GM23248 (cell line): Measurements from ENCODE around the gene LAP3. TPM values are rescaled to one million over a fixed set of nuclear protein-coding genes. Genes with fewer than 3 reads are reported as not detected.

Experiments
- DNase-seq: peaks from one replicate; pipeline ENCODE4 v3.0.0-alpha.2; 2015
- H2AFZ ChIP-seq: fragments of 200-600 bp; sonication (generic); 2 replicates; pipeline ENCODE4 v1.6.1; 2016; ENCODE audit warnings: antibody characterized with exemption
- H3F3A ChIP-seq: fragments of 200-600 bp; sonication (generic); 2 replicates; pipeline ENCODE4 v1.6.1; 2016; ENCODE audit warnings: mild to moderate bottlenecking, antibody characterized with exemption, mixed run types; ENCODE audit not compliant: insufficient read depth
- H3K27ac ChIP-seq: fragments of 200-600 bp; sonication (generic); 2 replicates; pipeline ENCODE4 v1.5.1; 2016; ENCODE audit warnings: mild to moderate bottlenecking
- H3K27me3 ChIP-seq: fragments of 200-600 bp; sonication (generic); replicated peaks from 2 replicates; pipeline ENCODE4 v1.6.1; 2016; ENCODE audit warnings: mild to moderate bottlenecking; ENCODE audit not compliant: insufficient read depth
- H3K36me3 ChIP-seq: fragments of 200-600 bp; sonication (generic); 2 replicates; pipeline ENCODE4 v1.6.1; 2016; ENCODE audit warnings: low read depth, mild to moderate bottlenecking
- H3K4me1 ChIP-seq: fragments of 200-600 bp; sonication (generic); 2 replicates; pipeline ENCODE4 v1.6.1; 2016; ENCODE audit warnings: mild to moderate bottlenecking; ENCODE audit not compliant: insufficient read depth
- H3K4me2 ChIP-seq: fragments of 200-600 bp; sonication (generic); one replicate; pipeline ENCODE4 v1.6.1; 2016; ENCODE audit warnings: mild to moderate bottlenecking; ENCODE audit not compliant: unreplicated experiment
- H3K4me3 ChIP-seq: fragments of 200-600 bp; sonication (generic); 2 replicates; pipeline ENCODE4 v1.5.1; 2016; ENCODE audit warnings: mild to moderate bottlenecking
- H3K79me2 ChIP-seq: fragments of 200-600 bp; sonication (generic); 2 replicates; pipeline ENCODE4 v1.6.1; 2016; ENCODE audit warnings: mild to moderate bottlenecking; ENCODE audit not compliant: insufficient read depth
- H3K9ac ChIP-seq: fragments of 200-600 bp; sonication (generic); 2 replicates; pipeline ENCODE4 v1.6.1; 2016; ENCODE audit warnings: mild to moderate bottlenecking
- H3K9me2 ChIP-seq: fragments of 200-600 bp; sonication (generic); 2 replicates; pipeline ENCODE4 v1.6.1; 2016; ENCODE audit warnings: mixed run types, mild to moderate bottlenecking, moderate library complexity; ENCODE audit not compliant: insufficient read depth
- H3K9me3 ChIP-seq: fragments of 200-600 bp; sonication (generic); one replicate; pipeline ENCODE4 v1.6.1; 2017; ENCODE audit warnings: low read depth
- H4K20me1 ChIP-seq: fragments of 200-600 bp; sonication (generic); 2 replicates; pipeline ENCODE4 v1.6.0; 2016; ENCODE audit not compliant: insufficient read depth
- EZH2 ChIP-seq: fragments of 200-600 bp; sonication (generic); IDR thresholded peaks from 2 replicates; pipeline ENCODE4 v1.6.1; 2018; ENCODE audit warnings: antibody characterized with exemption, mild to moderate bottlenecking; ENCODE audit not compliant: insufficient read depth, poor library complexity, severe bottlenecking
- EZH2phosphoT487 ChIP-seq: fragments of 200-600 bp; sonication (generic); IDR thresholded peaks from 2 replicates; pipeline ENCODE4 v1.6.1; 2018; ENCODE audit warnings: antibody characterized with exemption, moderate library complexity, mild to moderate bottlenecking, low read depth; ENCODE audit not compliant: insufficient read depth
- WGBS, 2 experiments: methylation state at CpG; one replicate each; pipeline ENCODE4 v1.1.6; 2015 to 2017; ENCODE audit warnings: low lambda C conversion rate in 2 of 2, low coverage in 1 of 2; ENCODE audit errors: missing lambda C conversion rate in 2 of 2; 5-methylcytosine and 5-hydroxymethylcytosine counted together
- in situ Hi-C: fragments of 300-500 bp; cut with MboI; formaldehyde crosslinking; loops from 2 replicates; pipeline ENCODE4 v1.15.0; 2020
- polyA plus RNA-seq: library from polyadenylated mRNA; unstranded; fragments of >200 nt; fragmentation: Nextera tagmentation; extraction: Ambion mirVana; gene quantifications from 2 replicates; pipeline ENCODE4 v1.2.1, GENCODE V29; 2016
- total RNA-seq: library from RNA; depleted of rRNA; stranded (reverse); fragments of >200 nt; shearing (Covaris generic); gene quantifications from 2 replicates; pipeline ENCODE4 v1.2.3, GENCODE V29; 2014

The LAP3 gene
- total and polyA plus RNA-seq, 2 experiments from 2014 or later: 60.7 to 75.4 TPM

DNA sequence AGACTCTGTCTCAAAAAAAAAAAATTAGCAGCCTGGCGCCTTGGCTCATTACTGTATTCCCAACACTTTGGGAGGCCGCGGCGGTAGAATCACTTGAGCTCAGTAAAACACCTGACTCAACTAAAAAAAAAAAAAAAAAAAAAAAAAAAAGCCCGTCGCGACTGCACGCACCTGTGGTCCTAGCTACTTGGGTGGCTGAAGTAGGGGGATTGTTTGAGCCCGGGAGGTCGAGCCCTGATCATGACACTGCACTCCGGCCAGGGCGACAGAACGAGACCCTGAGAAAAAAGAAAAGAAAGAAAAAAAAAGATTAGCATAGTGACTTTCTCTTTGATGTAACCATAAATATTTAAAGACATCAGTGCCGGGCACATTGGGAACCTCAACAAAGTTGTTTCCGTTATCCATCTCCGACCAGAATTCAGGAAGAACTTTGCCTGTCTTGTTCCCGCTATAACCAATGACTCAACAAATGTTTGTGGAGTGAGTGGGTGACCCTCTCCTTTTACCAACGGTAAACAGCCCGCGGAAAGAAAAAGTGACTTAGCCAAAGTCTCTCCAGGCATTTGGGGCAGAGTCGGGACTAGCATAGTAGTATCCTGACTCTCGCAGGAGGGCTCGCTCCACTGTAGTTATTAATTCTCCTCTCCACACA is 36.9 kb downstream of the LAP3 start:
- 0% methylated on average over 22 to 23 of the region's 23 CpGs for WGBS, 2 experiments

DNA sequence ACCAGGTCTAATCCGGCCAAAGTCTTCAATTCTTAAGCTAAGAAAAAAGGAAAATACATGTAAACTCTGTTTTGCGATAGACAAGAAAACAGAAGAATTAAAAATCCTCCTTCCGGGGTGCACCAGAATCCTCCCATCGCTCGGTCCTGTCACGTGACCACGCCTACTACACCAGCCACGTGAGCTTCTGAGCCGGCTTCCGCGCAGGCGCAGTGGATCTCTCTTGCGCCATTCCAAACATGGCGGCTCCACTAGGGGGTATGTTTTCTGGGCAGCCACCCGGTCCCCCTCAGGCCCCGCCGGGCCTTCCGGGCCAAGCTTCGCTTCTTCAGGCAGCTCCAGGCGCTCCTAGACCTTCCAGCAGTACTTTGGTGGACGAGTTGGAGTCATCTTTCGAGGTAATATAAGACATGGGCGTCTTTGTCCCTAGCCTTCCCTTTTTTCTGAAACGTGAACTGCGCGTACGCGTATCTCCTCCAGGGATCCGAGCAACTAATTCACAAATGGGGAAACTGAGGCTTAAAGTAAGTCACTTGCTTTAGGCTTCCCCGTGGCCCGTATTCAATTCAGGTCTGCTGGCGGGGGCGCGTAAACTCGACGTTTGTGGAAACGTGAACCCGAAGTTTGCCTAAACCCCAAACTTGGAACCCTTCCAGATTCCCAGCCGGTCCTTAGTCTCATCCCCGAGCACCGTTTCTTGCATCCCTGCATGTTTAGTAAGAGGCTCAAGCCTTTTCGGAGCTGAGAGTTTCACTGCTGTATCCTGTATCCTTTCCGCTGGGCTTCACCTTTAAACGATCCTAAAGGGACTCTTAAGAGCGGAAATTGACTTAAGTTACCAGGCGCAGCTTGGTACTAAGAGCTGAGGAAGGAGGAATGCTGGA is 37.7 kb downstream of the LAP3 start, which contains the start of gene MED28:
TSS of gene MED28 (plus strand) at position 226 of the 884 bp plus-strand sequence. CDS start at position 240, 14 bp downstream.
- Histone ChIP-seq H3K36me3 (peaks cover 5% of the 10 kb centered on the region; the same call in 1 of the 2 replicates), H2AFZ (peak within 1 kb of the TSS; percentile 98), H4K20me1 (0 out of 2 replicates have a peak, but pooled peaks cover 8% of the 10 kb centered on the region), H3K27me3 (no peaks in the 10 kb centered on the region), H3K9me3 (no peaks in the 10 kb centered on the region), H3K4me3 (peak within 1 kb of the TSS; percentile 96), H3K4me2 (peak within 1 kb of the TSS; percentile 87), H3K27ac (peak within 1 kb of the TSS; percentile 86), H3K9me2 (no peaks in the 10 kb centered on the region), H3F3A (peaks cover 16% of the 10 kb centered on the region), H3K4me1 (peaks cover 15% of the 10 kb centered on the region), H3K9ac (peak within 1 kb of the TSS; percentile 95), H3K79me2 (peaks cover 51% of the 10 kb centered on the region)
- no peak for TF ChIP-seq EZH2phosphoT487
- TF ChIP-seq EZH2: no peak
- in situ Hi-C loops: no loop called here
- 1% methylated on average over 46 of the region's 46 CpGs for WGBS, 2 experiments
- DNase-seq: peak; percentile 99

More for the DNA sequence above, 36.9 kb downstream of the LAP3 start:
- Histone ChIP-seq H3K36me3 (peaks cover 5% of the 10 kb centered on the region; the same call in 1 of the 2 replicates), H3K27me3 (no peaks in the 10 kb centered on the region), H3F3A (peaks cover 8% of the 10 kb centered on the region), H3K4me2 (peak overlapping the region; percentile 87), H3K9me2 (no peaks in the 10 kb centered on the region), H3K4me1 (peaks cover 7% of the 10 kb centered on the region), H3K9me3 (no peaks in the 10 kb centered on the region), H3K27ac (peak overlapping the region; percentile 86), H3K4me3 (peak overlapping the region; percentile 96), H4K20me1 (0 out of 2 replicates have a peak, but pooled peaks cover 2% of the 10 kb centered on the region), H3K79me2 (peaks cover 44% of the 10 kb centered on the region), H3K9ac (peak overlapping the region; percentile 95), H2AFZ (peak overlapping the region; percentile 98)
- TF ChIP-seq EZH2phosphoT487 (no peak), EZH2 (no peak)
- peak; percentile 93 for DNase-seq
- in situ Hi-C loops: no loop called here

DNA sequence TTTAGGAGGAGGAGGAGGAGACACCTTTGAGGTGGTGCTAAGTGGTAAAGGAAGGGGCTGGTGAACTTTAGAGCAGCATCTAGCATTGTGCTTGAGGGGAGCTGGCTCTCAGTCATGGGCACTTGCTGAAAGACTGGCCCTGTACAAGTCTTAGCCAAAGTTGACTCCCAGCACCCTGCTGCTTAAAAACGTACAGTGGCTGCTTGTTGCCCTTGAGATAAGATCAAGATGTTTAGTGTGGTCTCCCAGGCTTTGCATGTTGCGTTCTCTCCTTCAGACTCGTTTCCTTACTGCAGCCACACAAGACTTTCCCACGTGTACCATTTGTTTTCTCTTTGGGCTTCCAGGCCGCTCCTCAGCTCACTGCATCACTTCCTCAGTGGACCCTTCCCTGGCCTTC is 39.3 kb downstream of the LAP3 start:
- 72 to 75% methylated on average over 5 of the region's 5 CpGs for WGBS, 2 experiments
- Histone ChIP-seq H3K4me1 (peaks cover 16% of the 10 kb centered on the region), H3K4me2 (peak overlapping the region; percentile 87), H3K9me3 (no peaks in the 10 kb centered on the region), H4K20me1 (0 out of 2 replicates have a peak, but pooled peaks cover 8% of the 10 kb centered on the region), H2AFZ (no peak overlapping the region), H3K79me2 (peaks cover 67% of the 10 kb centered on the region), H3K36me3 (peaks cover 13% of the 10 kb centered on the region), H3K27me3 (no peaks in the 10 kb centered on the region), H3K27ac (no peak overlapping the region), H3K4me3 (0 out of 2 replicates have a peak overlapping the region, but pooled peaks have one; percentile 96), H3K9ac (no peak overlapping the region), H3K9me2 (no peaks in the 10 kb centered on the region), H3F3A (peaks cover 19% of the 10 kb centered on the region)
- in situ Hi-C loops: no loop called here
- DNase-seq: no peak
- TF ChIP-seq EZH2phosphoT487 (no peak), EZH2 (no peak)

DNA sequence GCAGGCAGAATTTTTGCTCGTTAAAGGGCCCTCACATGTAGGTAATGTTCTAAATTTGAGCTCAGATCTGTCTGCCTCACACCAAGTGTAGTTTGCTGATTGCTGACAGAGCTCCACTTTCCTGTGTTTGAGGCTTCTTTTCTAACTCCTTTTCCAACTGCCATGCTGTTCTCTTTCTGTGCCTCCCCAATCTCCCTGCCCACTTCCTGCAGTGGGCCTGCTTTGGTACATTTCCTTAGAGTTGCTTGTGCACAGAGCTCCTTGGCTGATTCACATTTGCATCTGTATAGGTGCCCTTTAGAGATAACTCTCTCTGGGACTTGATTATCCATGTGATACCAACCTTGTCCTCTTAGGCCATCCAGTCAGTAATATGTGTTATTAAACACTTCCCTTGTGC is 41.9 kb downstream of the LAP3 start:
- Histone ChIP-seq H2AFZ (no peak overlapping the region), H3K27ac (peak overlapping the region; percentile 64), H3K9ac (peak overlapping the region; percentile 35; the same call in 1 of the 2 replicates), H3K9me3 (no peaks in the 10 kb centered on the region), H3K4me3 (no peak overlapping the region), H4K20me1 (0 out of 2 replicates have a peak, but pooled peaks cover 10% of the 10 kb centered on the region), H3F3A (peaks cover 39% of the 10 kb centered on the region), H3K79me2 (peaks cover 82% of the 10 kb centered on the region), H3K4me1 (peaks cover 27% of the 10 kb centered on the region), H3K9me2 (no peaks in the 10 kb centered on the region), H3K4me2 (no peak overlapping the region), H3K27me3 (no peaks in the 10 kb centered on the region), H3K36me3 (peaks cover 32% of the 10 kb centered on the region)
- DNase-seq: no peak
- 0 to 15% methylated on average over 1 of the region's 1 CpG for WGBS, 2 experiments
- TF ChIP-seq EZH2phosphoT487: no peak
- TF ChIP-seq EZH2: no peak
- in situ Hi-C loops: no loop called here
